H1 (cell line): Measurements from ENCODE around the gene RIIAD1. TPM values are rescaled to one million over a fixed set of nuclear protein-coding genes. Genes with fewer than 3 reads are reported as not detected.

Source experiments
- CTCF ChIA-PET: fragments of 300-600 bp; sonication (Branson Sonifier 250); formaldehyde crosslinking; loops from one replicate; lab custom pipeline; 2021; ENCODE audit not compliant: partially characterized antibody; lab: Charles Lee
- POLR2A ChIA-PET: fragments of 300-600 bp; sonication (Branson Sonifier 250); formaldehyde crosslinking; loops from one replicate; lab custom pipeline; 2021; ENCODE audit warnings: inconsistent platforms; ENCODE audit not compliant: partially characterized antibody; lab: Charles Lee
- DNase-seq, 2 experiments: peaks; one replicate each; pipeline versions ENCODE4 v3.0.0 to v3.0.0-alpha.2; 2010 to 2022; ENCODE audit warnings: low spot score in 2 of 2, low read depth in 1 of 2, mixed read lengths in 1 of 2
- FAIRE-seq: peaks from 2 replicates; lab custom pipeline; 2011; peaks lifted over from hg19 to GRCh38; lab: Jason Lieb, UNC
- H2AFZ ChIP-seq: 2 replicates; pipeline ENCODE4 v1.8.1; 2012; ENCODE audit warnings: low read length, inconsistent platforms
- H2AK5ac ChIP-seq: 2 replicates; pipeline ENCODE4 v1.6.1; 2013; ENCODE audit warnings: low read depth, low read length
- H2BK120ac ChIP-seq: replicated peaks from 2 replicates; pipeline ENCODE3; 2013; ENCODE audit warnings: low read depth, low read length, inconsistent platforms
- H2BK12ac ChIP-seq: 2 replicates; pipeline ENCODE4 v1.6.1; 2013; ENCODE audit warnings: low read depth, low read length
- H2BK15ac ChIP-seq: 2 replicates; pipeline ENCODE4 v1.6.1; 2013; ENCODE audit warnings: low read length
- H2BK20ac ChIP-seq: 2 replicates; pipeline ENCODE4 v1.6.1; 2013; ENCODE audit warnings: low read length
- H2BK5ac ChIP-seq: 2 replicates; pipeline ENCODE4 v1.6.1; 2013; ENCODE audit warnings: low read depth, low read length
- H3K14ac ChIP-seq: 2 replicates; pipeline ENCODE4 v1.6.1; 2013; ENCODE audit warnings: inconsistent platforms; ENCODE audit not compliant: insufficient read length
- H3K18ac ChIP-seq: 2 replicates; pipeline ENCODE4 v1.6.1; 2013; ENCODE audit warnings: low read length; ENCODE audit errors: extremely low read depth
- H3K23ac ChIP-seq: 2 replicates; pipeline ENCODE4 v1.6.1; 2013; ENCODE audit warnings: inconsistent platforms; ENCODE audit not compliant: insufficient read length
- H3K23me2 ChIP-seq: 2 replicates; pipeline ENCODE4 v1.6.1; 2013; ENCODE audit warnings: low read depth, low read length
- H3K27ac ChIP-seq: 2 replicates; pipeline ENCODE4 v1.6.1; 2011; ENCODE audit warnings: low read depth, low read length, inconsistent platforms
- H3K27me3 ChIP-seq, 4 experiments: replicated peaks in 1 of 4; 1 replicate in 1 of 4; 2 replicates in 3 of 4; pipeline versions ENCODE4 v1.6.1 to v1.8.1; 2011 to 2013; ENCODE audit warnings: low read length in 3 of 4, mild to moderate bottlenecking in 3 of 4, inconsistent platforms in 2 of 4, mixed read lengths in 2 of 4, moderate library complexity in 1 of 4; ENCODE audit not compliant: control insufficient read depth in 3 of 4, insufficient read depth in 3 of 4; ENCODE audit errors: extremely low read depth in 1 of 4
- H3K36me3 ChIP-seq, 4 experiments: 2 replicates each; pipeline versions ENCODE4 v1.6.1 to v1.8.1; 2011 to 2013; ENCODE audit warnings: mild to moderate bottlenecking in 4 of 4, low read length in 3 of 4, moderate library complexity in 2 of 4, control low read depth in 1 of 4, inconsistent platforms in 1 of 4; ENCODE audit not compliant: insufficient read depth in 4 of 4, control insufficient read depth in 2 of 4
- H3K4ac ChIP-seq: replicated peaks from 2 replicates; pipeline ENCODE3; 2013; ENCODE audit warnings: low read length, low read depth, mixed read lengths, inconsistent platforms; ENCODE audit not compliant: insufficient read length
- H3K4me1 ChIP-seq, 4 experiments: replicated peaks in 1 of 4; 1 replicate in 1 of 4; 2 replicates in 3 of 4; pipeline versions ENCODE4 v1.6.1 to v1.8.1; 2011 to 2013; ENCODE audit warnings: low read length in 3 of 4, inconsistent platforms in 2 of 4, mixed read lengths in 1 of 4; ENCODE audit not compliant: insufficient read depth in 4 of 4, control insufficient read depth in 3 of 4
- H3K4me2 ChIP-seq, 2 experiments: 2 replicates each; pipeline versions ENCODE4 v1.6.1 to v1.8.1; 2011 to 2013; ENCODE audit warnings: low read depth in 2 of 2, low read length in 2 of 2, control low read depth in 1 of 2, inconsistent platforms in 1 of 2, mild to moderate bottlenecking in 1 of 2; ENCODE audit not compliant: insufficient read depth in 1 of 2
- H3K4me3 ChIP-seq, 4 experiments: fragments of 200-600, 300-600 bp in 1 of 4; sonication (generic), shearing (Covaris generic), sonication (Bioruptor Twin) in 1 of 4; 2 replicates each; pipeline versions ENCODE4 v1.5.1 to v1.8.1; 2011 to 2016; ENCODE audit warnings: low read length in 4 of 4, low read depth in 3 of 4, control low read depth in 2 of 4, inconsistent platforms in 2 of 4, mild to moderate bottlenecking in 2 of 4, mixed read lengths in 1 of 4, moderate library complexity in 1 of 4; ENCODE audit not compliant: insufficient read depth in 2 of 4; ENCODE audit errors: extremely low read depth in 1 of 4
- H3K56ac ChIP-seq: replicated peaks from 2 replicates; pipeline ENCODE3; 2013; ENCODE audit warnings: low read depth, mild to moderate bottlenecking, mixed read lengths, low read length, inconsistent platforms; ENCODE audit not compliant: insufficient read length
- H3K79me1 ChIP-seq: 2 replicates; pipeline ENCODE4 v1.6.1; 2013; ENCODE audit warnings: low read depth, low read length, control low read depth
- H3K79me2 ChIP-seq, 2 experiments: 2 replicates each; pipeline versions ENCODE4 v1.6.1 to v1.8.1; 2012 to 2013; ENCODE audit warnings: low read length in 2 of 2, mild to moderate bottlenecking in 2 of 2, inconsistent platforms in 1 of 2; ENCODE audit not compliant: insufficient read depth in 2 of 2, control insufficient read depth in 1 of 2
- H3K9ac ChIP-seq, 4 experiments: replicated peaks in 1 of 4; 1 replicate in 1 of 4; 2 replicates in 3 of 4; pipeline versions ENCODE4 v1.6.1 to v1.8.1; 2011 to 2013; ENCODE audit warnings: low read depth in 3 of 4, low read length in 3 of 4, control low read depth in 2 of 4, mild to moderate bottlenecking in 2 of 4, moderate library complexity in 2 of 4, inconsistent platforms in 1 of 4; ENCODE audit errors: extremely low read depth in 1 of 4
- H3K9me3 ChIP-seq, 2 experiments: 2 replicates each; pipeline versions ENCODE4 v1.6.1 to v1.8.1; 2012 to 2013; ENCODE audit warnings: mild to moderate bottlenecking in 2 of 2, moderate library complexity in 2 of 2, control low read depth in 1 of 2, inconsistent platforms in 1 of 2, low read depth in 1 of 2, low read length in 1 of 2, mixed read lengths in 1 of 2; ENCODE audit not compliant: insufficient read depth in 2 of 2
- H4K20me1 ChIP-seq, 2 experiments: replicated peaks in 1 of 2; 2 replicates each; pipeline versions ENCODE3 to v1.8.1; 2011 to 2013; ENCODE audit warnings: inconsistent platforms in 2 of 2, low read length in 2 of 2, mild to moderate bottlenecking in 1 of 2; ENCODE audit not compliant: insufficient read depth in 2 of 2, control insufficient read depth in 1 of 2
- H4K5ac ChIP-seq: 2 replicates; pipeline ENCODE4 v1.6.1; 2013; ENCODE audit warnings: low read length, low read depth, mixed read lengths, inconsistent platforms; ENCODE audit not compliant: insufficient read length
- H4K8ac ChIP-seq: 2 replicates; pipeline ENCODE4 v1.8.0; 2013; ENCODE audit warnings: mild to moderate bottlenecking, moderate library complexity, low read length, inconsistent platforms; ENCODE audit not compliant: insufficient read depth; ENCODE audit errors: extremely low read depth
- H4K91ac ChIP-seq: replicated peaks from 2 replicates; pipeline ENCODE3; 2013; ENCODE audit warnings: low read length, mixed read lengths, inconsistent platforms; ENCODE audit not compliant: insufficient read length
- RBBP5 ChIP-seq: IDR thresholded peaks from 2 replicates; pipeline ENCODE4 v1.7.1; 2012; ENCODE audit warnings: low read depth, mild to moderate bottlenecking, inconsistent platforms, low read length, moderate library complexity, borderline replicate concordance
- TBP ChIP-seq: IDR thresholded peaks from 2 replicates; pipeline ENCODE4 v1.6.1; 2011; ENCODE audit warnings: low read depth, low read length, improper control_type of control experiment
- whole genome bisulfite sequencing, 2 experiments: shearing (Covaris generic) in 1 of 2; methylation state at CpG; one replicate each; pipeline versions ENCODE4 v1.1.6 to v1.1.7; 2013 to 2015; ENCODE audit warnings: low lambda C conversion rate in 2 of 2, mixed read lengths in 2 of 2, inconsistent platforms in 1 of 2, low coverage in 1 of 2, missing lambda C conversion rate in 1 of 2; ENCODE audit not compliant: insufficient replicate concordance in 2 of 2, insufficient coverage in 1 of 2, insufficient read length in 1 of 2; ENCODE audit errors: extremely low coverage in 1 of 2, missing lambda C conversion rate in 1 of 2; 5-methylcytosine and 5-hydroxymethylcytosine counted together
- polyA plus RNA-seq, 7 experiments: library from polyadenylated mRNA; depleted of rRNA in 3 of 7; stranded (reverse) in 5 of 7; unstranded in 2 of 7; fragments of >200 nt in 5 of 7; fragments of 200-250 nt in 2 of 7; gene quantifications; 1 replicate in 5 of 7; 2 replicates in 1 of 7; 4 replicates in 1 of 7; pipeline versions ENCODE4 v1.2.1 to v1.2.3, GENCODE V29; 2011 to 2013; ENCODE audit warnings: missing spikeins in 2 of 7, mixed read lengths in 2 of 7
- total RNA-seq: library from RNA; stranded (reverse); fragmentation: NEBNext Ultra II Directional; extraction: Animal tissue kit (Norgen Biotek cat#: 25700); gene quantifications from 2 replicates; pipeline ENCODE4 v1.2.1, GENCODE V29; 2021

The RIIAD1 gene
- total and polyA plus RNA-seq, 2 of the 8 experiments (the other 6 are each of a cell fraction or from before 2014, with no cell fraction given), result not detected

DNA sequence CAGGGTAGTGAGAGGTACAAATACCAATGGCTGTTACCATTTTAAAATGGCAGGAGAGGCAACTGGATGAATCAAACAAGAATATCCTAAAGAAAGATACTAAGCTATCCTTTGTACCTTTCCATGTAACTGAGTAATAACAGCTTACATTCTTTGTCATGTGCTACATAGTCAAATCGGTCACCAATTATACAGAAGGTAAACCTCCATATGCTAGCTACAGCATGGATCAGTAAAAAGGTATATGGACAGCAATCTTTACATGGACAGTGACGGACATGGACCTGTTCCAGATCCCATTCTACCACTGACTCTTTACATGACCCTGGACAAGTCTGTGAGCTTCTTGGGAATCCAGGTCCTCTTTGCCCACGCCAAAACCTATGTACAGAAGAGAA, 55.3 kb downstream of the RIIAD1 start:
- H2AK5ac ChIP-seq, result no peak overlapping the region
- H3K79me2 ChIP-seq, result no peaks in the 10 kb centered on the region
- no peaks in the 10 kb centered on the region for H3K9me3 ChIP-seq
- no peak overlapping the region for H3K4me2 ChIP-seq
- H3K23me2 ChIP-seq, result no peaks in the 10 kb centered on the region
- no peak overlapping the region for H2BK20ac ChIP-seq
- WGBS, 2 experiments, result 76% methylated on average over 3 of the region's 3 CpGs; no CpG with 5 or more reads in 1 of the 2 experiments
- H3K79me1 ChIP-seq, result no peaks in the 10 kb centered on the region
- ChIA-PET POLR2A (no interaction called here), CTCF (interaction anchor here (0.5 to 1.2 kb wide), 4 partner anchors 17 to 62 kb away, joined by 3 to 4 read pairs (median 3); no protein-coding TSS in a partner anchor)
- H2BK5ac ChIP-seq, result no peak overlapping the region
- no peak overlapping the region for H3K4ac ChIP-seq
- H3K23ac ChIP-seq, result no peak overlapping the region
- no peak overlapping the region for H2BK15ac ChIP-seq
- no peak for FAIRE-seq
- TF ChIP-seq RBBP5 (no peak), TBP (no peak)
- no peak overlapping the region for H2BK120ac ChIP-seq
- no peaks in the 10 kb centered on the region for H4K20me1 ChIP-seq
- H3K14ac ChIP-seq, result no peak overlapping the region
- H2BK12ac ChIP-seq, result no peak overlapping the region
- DNase-seq, result no peak
- no peak overlapping the region for H4K91ac ChIP-seq
- H3K9ac ChIP-seq, result no peak overlapping the region
- H3K36me3 ChIP-seq, result peaks cover 0 to 45% (median 13%) of the 10 kb centered on the region in 4 experiments; a peak in 6 of 8 replicates
- no peak overlapping the region for H2AFZ ChIP-seq
- H3K56ac ChIP-seq, result no peak overlapping the region
- H3K18ac ChIP-seq, result no peak overlapping the region
- H4K8ac ChIP-seq, result no peak overlapping the region
- no peak overlapping the region for H3K4me3 ChIP-seq
- H3K27ac ChIP-seq, result no peak overlapping the region
- no peak overlapping the region for H4K5ac ChIP-seq
- peaks cover 0 to 1% (median 0%) of the 10 kb centered on the region in 4 experiments; a peak in 1 of 7 replicates for H3K27me3 ChIP-seq
- no peaks in the 10 kb centered on the region for H3K4me1 ChIP-seq
